Tibial artery (tissue), 4 donors: ENCODE results near the gene FBXO42.

Experiments
- DNase-seq, 2 donors: peaks; one replicate each; pipeline ENCODE4 v3.0.0-alpha.2; 2019
- H3K27ac ChIP-seq, 2 donors: fragments of 200-600 bp; sonication (generic) in 1 of 2; 1 replicate in 1 of 2; 2 replicates in 1 of 2; pipeline ENCODE4 v1.5.1; 2018 to 2019; ENCODE audit warnings: mild to moderate bottlenecking in 1 of 2
- H3K27me3 ChIP-seq, 2 donors: fragments of 200-600 bp; sonication (generic) in 1 of 2; one replicate each; pipeline versions ENCODE4 v1.5.1 to v1.6.0; 2016 to 2019
- H3K36me3 ChIP-seq, 3 donors: fragments of 200-600 bp; sonication (generic) in 2 of 3; one replicate each; pipeline ENCODE4 v1.5.1; 2016 to 2019; ENCODE audit warnings: mild to moderate bottlenecking in 2 of 3
- H3K4me1 ChIP-seq, 4 donors: fragments of 200-600 bp; sonication (generic) in 2 of 4; 1 replicate in 3 of 4; 2 replicates in 1 of 4; pipeline ENCODE4 v1.5.1; 2016 to 2019
- H3K4me3 ChIP-seq, 2 donors: fragments of 200-600 bp; sonication (generic) in 1 of 2; 1 replicate in 1 of 2; 2 replicates in 1 of 2; pipeline ENCODE4 v1.5.1; 2018 to 2019; ENCODE audit warnings: mild to moderate bottlenecking in 2 of 2
- H3K9me3 ChIP-seq, 3 donors: fragments of 200-600 bp; sonication (generic) in 1 of 3; one replicate each; pipeline ENCODE4 v1.5.1; 2016 to 2019
- intact Hi-C: fragments of 100-400 bp; cut with DNase I; formaldehyde crosslinking; loops from one replicate; pipeline ENCODE4 v1.15.0; 2023; ENCODE audit warnings: low total_unique reads
- TF ChIP-seq, protein P1 (sequence below), 2 experiments: fragments of 200-600 bp in 1 of 2; fragments of 450-650 bp in 1 of 2; IDR thresholded peaks; one replicate each; pipeline ENCODE4 v1.5.1; 2017 to 2019; ENCODE audit warnings: antibody characterized with exemption in 2 of 2, mild to moderate bottlenecking in 1 of 2, moderate library complexity in 1 of 2

Gene FBXO42

DNA sequence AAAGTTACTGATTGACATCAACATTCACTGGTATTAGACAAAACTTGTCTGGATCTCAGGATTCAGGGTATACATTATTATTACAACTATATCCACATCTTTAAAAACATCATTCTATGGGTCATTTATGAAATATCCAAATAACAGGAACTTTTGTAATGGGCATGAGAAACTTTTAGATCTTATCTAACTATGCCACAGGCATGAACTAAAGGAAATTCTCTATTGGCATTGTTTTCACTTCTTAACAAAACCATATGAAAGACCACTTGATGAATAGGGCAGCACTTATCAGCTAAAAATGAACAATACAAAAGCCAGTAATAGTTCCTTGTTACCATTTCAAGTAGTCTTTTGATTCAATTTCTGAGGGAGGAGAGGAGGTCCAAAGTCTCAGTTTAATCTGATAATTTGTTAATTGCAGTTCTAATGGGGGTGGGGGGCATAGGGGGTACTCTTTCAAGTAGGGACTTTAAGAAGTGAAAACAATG, 84.5 kb downstream of the FBXO42 start:
- H3K4me3 ChIP-seq, result no peak overlapping the region
- peak overlapping the region in 1 of 2 donors; percentile 3 for H3K27ac ChIP-seq
- peaks cover 0 to 92% (median 21%) of the 10 kb centered on the region in 4 donors for H3K4me1 ChIP-seq
- H3K9me3 ChIP-seq, result no peaks in the 10 kb centered on the region
- no peaks in the 10 kb centered on the region for H3K36me3 ChIP-seq
- H3K27me3 ChIP-seq, result no peaks in the 10 kb centered on the region
- TF ChIP-seq, protein P1, sequence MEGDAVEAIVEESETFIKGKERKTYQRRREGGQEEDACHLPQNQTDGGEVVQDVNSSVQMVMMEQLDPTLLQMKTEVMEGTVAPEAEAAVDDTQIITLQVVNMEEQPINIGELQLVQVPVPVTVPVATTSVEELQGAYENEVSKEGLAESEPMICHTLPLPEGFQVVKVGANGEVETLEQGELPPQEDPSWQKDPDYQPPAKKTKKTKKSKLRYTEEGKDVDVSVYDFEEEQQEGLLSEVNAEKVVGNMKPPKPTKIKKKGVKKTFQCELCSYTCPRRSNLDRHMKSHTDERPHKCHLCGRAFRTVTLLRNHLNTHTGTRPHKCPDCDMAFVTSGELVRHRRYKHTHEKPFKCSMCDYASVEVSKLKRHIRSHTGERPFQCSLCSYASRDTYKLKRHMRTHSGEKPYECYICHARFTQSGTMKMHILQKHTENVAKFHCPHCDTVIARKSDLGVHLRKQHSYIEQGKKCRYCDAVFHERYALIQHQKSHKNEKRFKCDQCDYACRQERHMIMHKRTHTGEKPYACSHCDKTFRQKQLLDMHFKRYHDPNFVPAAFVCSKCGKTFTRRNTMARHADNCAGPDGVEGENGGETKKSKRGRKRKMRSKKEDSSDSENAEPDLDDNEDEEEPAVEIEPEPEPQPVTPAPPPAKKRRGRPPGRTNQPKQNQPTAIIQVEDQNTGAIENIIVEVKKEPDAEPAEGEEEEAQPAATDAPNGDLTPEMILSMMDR (IDR thresholded peaks at IDR 0.05), result no peak
- no peak for DNase-seq
- intact Hi-C loops, result no loop called here

DNA sequence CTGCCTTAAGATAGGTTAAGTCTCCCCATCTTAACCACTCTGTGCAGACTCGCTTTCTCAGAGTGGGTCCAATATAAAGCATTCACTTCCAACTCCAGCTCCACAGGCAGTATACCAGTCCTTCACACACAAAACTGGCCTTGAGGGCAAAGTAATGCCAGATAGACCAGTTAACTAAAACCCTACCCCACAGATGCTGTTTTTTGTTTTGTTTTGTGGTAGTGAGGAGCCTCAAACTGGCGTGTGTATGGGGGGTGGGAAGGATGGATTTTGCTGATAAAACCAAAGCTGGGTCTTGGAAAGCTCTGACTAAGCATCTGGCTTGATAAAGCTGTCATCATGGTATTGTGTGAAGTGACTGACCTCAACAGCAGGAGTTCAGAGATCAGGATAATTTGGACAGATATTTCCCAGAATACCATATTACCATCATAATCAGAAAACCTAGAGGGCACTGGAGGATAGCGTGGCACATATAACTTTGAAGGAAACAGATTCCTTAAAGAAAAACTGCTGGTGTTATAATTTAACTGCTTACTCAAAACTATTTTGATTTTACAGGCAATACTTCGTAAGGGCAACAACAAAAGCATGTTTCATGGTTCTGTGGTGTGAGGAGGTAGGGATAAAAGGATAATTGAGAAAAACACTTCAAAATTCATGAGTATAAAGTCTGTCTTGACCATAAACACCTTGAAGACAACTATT, 85.7 kb downstream of the FBXO42 start:
- peaks cover 0 to 89% (median 21%) of the 10 kb centered on the region in 4 donors for H3K4me1 ChIP-seq

DNA sequence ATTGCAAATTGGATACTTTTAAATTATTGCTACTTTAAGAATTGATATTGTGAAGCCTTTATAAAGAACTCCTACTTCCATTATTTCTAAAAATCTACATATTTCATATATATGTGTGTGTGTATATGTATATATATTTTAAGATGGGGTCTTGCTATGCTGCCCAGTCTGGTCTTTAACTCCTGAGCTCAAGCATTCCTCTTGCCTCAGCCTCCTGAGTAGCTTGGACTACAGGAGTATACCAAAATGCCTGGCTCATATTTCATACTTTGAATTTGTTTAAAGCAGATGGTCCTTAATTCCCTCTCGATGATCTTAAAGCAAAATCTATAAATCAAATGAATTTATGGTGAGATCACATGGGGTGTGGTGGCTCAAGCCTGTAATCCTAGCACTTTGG, 90.2 kb downstream of the FBXO42 start:
- Histone ChIP-seq H3K9me3 (no peaks in the 10 kb centered on the region), H3K27me3 (no peaks in the 10 kb centered on the region), H3K36me3 (no peaks in the 10 kb centered on the region), H3K4me3 (no peak overlapping the region), H3K4me1 (peaks cover 0 to 83% (median 16%) of the 10 kb centered on the region in 4 donors), H3K27ac (no peak overlapping the region)
- no peak for DNase-seq
- TF ChIP-seq, protein P1 (IDR thresholded peaks at IDR 0.05), result no peak
- intact Hi-C loops, result no loop called here

More for the DNA sequence above, 85.7 kb downstream of the FBXO42 start:
- Histone ChIP-seq H3K36me3 (no peaks in the 10 kb centered on the region), H3K27me3 (no peaks in the 10 kb centered on the region), H3K27ac (no peak overlapping the region), H3K4me3 (no peak overlapping the region), H3K9me3 (no peaks in the 10 kb centered on the region)
- intact Hi-C loops, result no loop called here
- TF ChIP-seq, protein P1 (IDR thresholded peaks at IDR 0.05), result no peak
- peak in 1 of 2 donors; percentile 17 for DNase-seq

DNA sequence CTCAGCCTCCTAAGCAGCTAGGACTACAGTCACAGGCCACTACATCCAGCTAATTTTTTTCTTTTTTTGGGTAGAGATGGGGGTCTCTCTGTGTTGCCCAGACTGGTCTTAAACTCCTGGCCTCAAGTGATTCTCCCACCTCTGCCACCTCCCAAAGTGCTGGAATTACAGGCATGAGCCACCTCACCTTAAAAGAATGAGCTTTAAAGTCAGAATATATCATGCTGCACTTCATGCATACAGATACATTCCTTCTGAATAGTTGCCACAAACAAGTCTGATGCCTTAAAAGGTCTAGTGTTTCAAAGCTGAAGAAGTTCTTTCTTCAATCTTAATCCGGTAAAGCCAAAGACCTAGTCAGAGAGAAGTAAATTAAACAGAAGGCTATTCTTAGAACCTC, 91.5 kb downstream of the FBXO42 start:
- H3K27ac ChIP-seq, result peak overlapping the region in 1 of 2 donors; percentile 29
- no peak for DNase-seq
- intact Hi-C loops, result no loop called here

DNA sequence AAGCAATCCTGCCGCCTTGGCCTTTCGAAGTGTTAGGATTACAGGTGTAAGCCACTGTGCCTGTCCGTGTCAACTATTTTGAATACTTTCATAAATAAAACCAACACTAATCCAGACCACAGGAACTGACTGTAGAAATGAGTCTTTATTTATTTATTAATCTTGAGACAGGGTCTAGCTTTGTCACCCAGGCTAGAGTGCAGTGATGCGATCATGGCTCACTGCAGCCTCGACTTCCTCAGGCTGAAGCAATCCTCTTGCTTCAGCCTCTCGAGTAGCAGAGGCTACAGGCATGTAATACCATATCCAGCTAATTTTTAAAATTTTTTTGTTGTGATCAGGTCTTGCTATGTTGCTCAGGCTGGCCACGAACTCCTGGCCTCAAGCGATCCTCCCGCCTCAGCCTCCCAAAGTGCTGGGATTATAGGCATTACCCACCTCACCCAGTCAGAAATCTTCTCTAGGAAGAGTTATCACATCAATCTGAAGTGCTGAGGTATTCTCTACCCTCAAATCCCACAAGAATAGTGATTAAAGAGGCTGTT, 93.6 kb downstream of the FBXO42 start:
- peak in 1 of 2 donors; percentile 29 for DNase-seq
- Histone ChIP-seq H3K9me3 (no peaks in the 10 kb centered on the region), H3K27ac (no peak overlapping the region), H3K4me3 (no peak overlapping the region), H3K36me3 (peaks cover 19 to 29% (median 28%) of the 10 kb centered on the region in 3 donors), H3K4me1 (peaks cover 0 to 79% (median 14%) of the 10 kb centered on the region in 4 donors), H3K27me3 (no peaks in the 10 kb centered on the region)
- TF ChIP-seq, protein P1 (IDR thresholded peaks at IDR 0.05), result no peak
- intact Hi-C loops, result no loop called here

More for the DNA sequence above, 91.5 kb downstream of the FBXO42 start:
- Histone ChIP-seq H3K27me3 (no peaks in the 10 kb centered on the region), H3K4me1 (peaks cover 0 to 80% (median 7%) of the 10 kb centered on the region in 4 donors), H3K36me3 (peaks cover 7 to 8% (median 7%) of the 10 kb centered on the region in 3 donors), H3K9me3 (no peaks in the 10 kb centered on the region), H3K4me3 (no peak overlapping the region)
- TF ChIP-seq, protein P1 (IDR thresholded peaks at IDR 0.05), result no peak
